Left ventricle myocardium inferior (tissue), 1 donor: ENCODE measurements around the gene INF2. TPM values are rescaled to one million over a fixed set of nuclear protein-coding genes. Genes with fewer than 3 reads are reported as not detected.

ENCODE experiments used
- DNase-seq: peaks from one replicate; pipeline ENCODE4 v3.0.0-alpha.2; 2020
- H3K27ac ChIP-seq: fragments of 200-600 bp; replicated peaks from 2 replicates; pipeline ENCODE4 v1.8.0; 2021
- H3K27me3 ChIP-seq: fragments of 200-600 bp; 2 replicates; pipeline ENCODE4 v1.8.0; 2021; ENCODE audit warnings: low read depth
- H3K36me3 ChIP-seq: fragments of 200-600 bp; 2 replicates; pipeline ENCODE4 v1.8.0; 2021
- H3K4me1 ChIP-seq: fragments of 200-600 bp; 2 replicates; pipeline ENCODE4 v1.8.0; 2021
- H3K4me3 ChIP-seq: fragments of 200-600 bp; 2 replicates; pipeline ENCODE4 v1.8.0; 2021; ENCODE audit warnings: mild to moderate bottlenecking, moderate library complexity
- H3K9me3 ChIP-seq: fragments of 200-600 bp; replicated peaks from 2 replicates; pipeline ENCODE4 v1.8.0; 2021
- CTCF ChIP-seq: fragments of 200-600 bp; IDR thresholded peaks from 2 replicates; pipeline ENCODE4 v1.8.0; 2021; ENCODE audit warnings: antibody characterized with exemption, mild to moderate bottlenecking, borderline replicate concordance
- intact Hi-C: fragments of 100-400 bp; cut with micrococcal nuclease; formaldehyde crosslinking; loops from one replicate; pipeline ENCODE4 v1.11.0; 2022
- total RNA-seq: library from RNA; stranded (reverse); fragmentation: NEBNext Ultra II Directional; extraction: Animal tissue kit (Norgen Biotek cat#: 25700); gene quantifications from one replicate; pipeline ENCODE4 v1.2.1, GENCODE V29; 2021
- donor health status: DM: no; HTN: yes; CAD: no; lungs with severe emphysema.

The INF2 gene
- total RNA-seq, 1 donor from 2014 or later = 28.5 TPM

GRCh38 chr14:104766863-104767633 lies 77.6 kb downstream of the INF2 start:
- Histone ChIP-seq H3K4me1 (peaks cover 12% of the 10 kb centered on the region), H3K36me3 (peaks cover 24% of the 10 kb centered on the region), H3K9me3 (peaks cover 19% of the 10 kb centered on the region), H3K27ac (no peak overlapping the region), H3K4me3 (no peak overlapping the region), H3K27me3 (no peaks in the 10 kb centered on the region)
- TF ChIP-seq CTCF = no peak
- intact Hi-C loops = loop anchor here (5.0 kb wide), 1 partner anchor 60 kb away; no protein-coding TSS in a partner anchor
- no peak for DNase-seq

GRCh38 chr14:104767634-104767918 lies 78.2 kb downstream of the INF2 start:
- no peak for TF ChIP-seq CTCF
- intact Hi-C loops = loop anchor here (5.0 kb wide), 1 partner anchor 60 kb away; no protein-coding TSS in a partner anchor
- Histone ChIP-seq H3K27ac (no peak overlapping the region), H3K4me3 (no peak overlapping the region), H3K9me3 (peaks cover 19% of the 10 kb centered on the region), H3K36me3 (peaks cover 27% of the 10 kb centered on the region), H3K27me3 (no peaks in the 10 kb centered on the region), H3K4me1 (peaks cover 12% of the 10 kb centered on the region)
- DNase-seq = no peak

GRCh38 chr14:104768437-104769323 lies 79.3 kb downstream of the INF2 start:
- Histone ChIP-seq H3K36me3 (peaks cover 38% of the 10 kb centered on the region), H3K27ac (peak overlapping the region; percentile 48), H3K27me3 (no peaks in the 10 kb centered on the region), H3K4me1 (peaks cover 12% of the 10 kb centered on the region), H3K9me3 (peaks cover 19% of the 10 kb centered on the region), H3K4me3 (no peak overlapping the region)
- peak; percentile 89 for DNase-seq
- intact Hi-C loops = loop anchor here (5.0 kb wide), 1 partner anchor 59 kb away; no protein-coding TSS in a partner anchor
- TF ChIP-seq CTCF = peak; percentile 98

GRCh38 chr14:104769324-104770071 lies 80.1 kb downstream of the INF2 start:
- no peak for DNase-seq
- H3K36me3 ChIP-seq = peaks cover 40% of the 10 kb centered on the region
- no peak overlapping the region for H3K27ac ChIP-seq
- intact Hi-C loops = loop anchor here (5.0 kb wide), 1 partner anchor 58 kb away; no protein-coding TSS in a partner anchor
- H3K4me1 ChIP-seq = peaks cover 12% of the 10 kb centered on the region
- no peaks in the 10 kb centered on the region for H3K27me3 ChIP-seq
- H3K9me3 ChIP-seq = peaks cover 19% of the 10 kb centered on the region
- no peak overlapping the region for H3K4me3 ChIP-seq
- TF ChIP-seq CTCF = no peak

- intact Hi-C loops = no loop called here
- DNase-seq = no peak
- peaks cover 12% of the 10 kb centered on the region for H3K4me1 ChIP-seq
- no peak overlapping the region for H3K27ac ChIP-seq
- peaks cover 46% of the 10 kb centered on the region for H3K36me3 ChIP-seq
- no peak overlapping the region for H3K4me3 ChIP-seq
- no peak for TF ChIP-seq CTCF
- H3K27me3 ChIP-seq = no peaks in the 10 kb centered on the region
- peaks cover 19% of the 10 kb centered on the region for H3K9me3 ChIP-seq
Measured at GRCh38 chr14:104770072-104770579, 80.7 kb downstream of the INF2 start.
